ENCODE measurements around the gene UGGT2.

UGGT2 gene

DNA sequence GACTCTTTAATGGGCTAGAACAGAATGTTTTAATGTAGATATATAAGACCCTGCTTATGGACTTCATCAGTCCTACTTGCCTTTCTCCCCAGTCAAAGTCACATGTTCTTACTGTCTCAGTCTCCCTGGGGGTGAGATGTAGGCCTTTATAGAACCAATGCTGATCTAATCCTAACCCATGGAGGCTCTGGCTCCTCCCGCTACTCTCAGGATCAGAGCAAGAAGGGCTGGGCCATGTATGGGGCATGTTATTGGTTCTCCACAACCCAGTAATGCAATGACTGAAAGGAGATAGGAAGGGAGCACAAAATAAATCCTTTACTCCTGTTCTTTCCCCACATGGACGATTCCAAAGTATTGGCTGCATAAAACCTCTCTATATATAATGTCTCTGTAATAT is 82.3 kb downstream of the UGGT2 start:
- TF ChIP-seq TAF1 (IDR thresholded peaks at IDR 0.05; ENCODE audit: low read depth, low read length): no peak
- TF ChIP-seq POU2F2 (IDR thresholded peaks at IDR 0.05; ENCODE audit: low read depth, low read length): no peak
- FAIRE-seq: no peak
- DNase-seq (ENCODE audit: insufficient read length, low spot score): no peak

DNA sequence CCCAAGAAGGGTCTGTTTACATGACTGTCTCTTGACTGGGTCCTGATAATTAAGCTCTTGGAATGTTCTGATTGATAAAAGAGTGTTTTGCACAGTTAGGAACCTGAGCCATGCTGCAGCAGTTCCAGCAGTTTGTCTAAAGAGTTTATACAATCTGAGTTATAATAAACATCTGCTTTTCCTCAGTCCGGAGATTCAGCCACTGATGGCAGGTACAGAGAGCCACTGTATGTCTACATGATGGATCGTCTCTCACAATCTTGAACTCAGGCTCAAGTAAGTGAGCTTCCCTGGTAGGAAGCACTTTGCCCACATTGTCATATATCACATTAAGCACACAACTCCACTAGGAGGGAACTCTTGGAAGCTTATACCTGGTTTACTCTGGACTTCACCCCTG is 84.3 kb downstream of the UGGT2 start:
- no peak for TF ChIP-seq SPI1 (IDR thresholded peaks at IDR 0.05; ENCODE audit: low read depth, low read length)
- no peak for TF ChIP-seq POLR2A (IDR thresholded peaks at IDR 0.05; ENCODE audit: low read depth, low read length)
- no peak for TF ChIP-seq POU2F2 (IDR thresholded peaks at IDR 0.05; ENCODE audit: low read depth, low read length)
- no peak for TF ChIP-seq TAF1 (IDR thresholded peaks at IDR 0.05; ENCODE audit: low read depth, low read length)
- no peak for TF ChIP-seq POLR2AphosphoS5 (IDR thresholded peaks at IDR 0.05; ENCODE audit: low read depth, low read length)
- no peak for TF ChIP-seq PAX5 (IDR thresholded peaks at IDR 0.05; ENCODE audit: insufficient read depth, low read length, severe bottlenecking)
- DNase-seq (ENCODE audit: insufficient read length, low spot score): no peak
- FAIRE-seq: no peak

DNA sequence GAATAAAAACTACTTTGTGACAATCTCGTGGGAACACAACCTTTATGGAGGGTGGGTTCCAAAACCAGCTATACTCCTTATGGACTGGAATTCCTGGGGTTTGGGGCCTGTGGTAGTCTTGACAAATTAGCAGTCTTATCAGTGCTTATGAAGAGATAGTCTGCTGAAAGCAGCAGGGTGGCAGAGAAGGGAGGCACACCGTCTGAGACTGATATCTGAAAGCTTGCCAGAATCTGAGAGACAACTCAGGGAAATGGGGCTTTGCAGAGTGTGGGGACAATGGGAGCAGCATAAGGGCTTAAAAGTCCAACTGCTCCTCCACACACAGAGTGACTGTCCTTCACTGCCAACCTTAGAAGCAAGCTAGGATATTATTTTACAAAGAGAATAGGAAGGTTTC is 95.9 kb downstream of the UGGT2 start:
- no peak for TF ChIP-seq POLR2A (IDR thresholded peaks at IDR 0.05; ENCODE audit: low read depth, low read length)
- TF ChIP-seq TAF1 (IDR thresholded peaks at IDR 0.05; ENCODE audit: low read depth, low read length): no peak
- TF ChIP-seq SPI1 (IDR thresholded peaks at IDR 0.05; ENCODE audit: low read depth, low read length): no peak
- no peak for TF ChIP-seq PAX5 (IDR thresholded peaks at IDR 0.05; ENCODE audit: insufficient read depth, low read length, severe bottlenecking)
- no peak for TF ChIP-seq POU2F2 (IDR thresholded peaks at IDR 0.05; ENCODE audit: low read depth, low read length)
- no peak for TF ChIP-seq POLR2AphosphoS5 (IDR thresholded peaks at IDR 0.05; ENCODE audit: low read depth, low read length)
- FAIRE-seq: no peak
- DNase-seq (ENCODE audit: insufficient read length, low spot score): no peak

DNA sequence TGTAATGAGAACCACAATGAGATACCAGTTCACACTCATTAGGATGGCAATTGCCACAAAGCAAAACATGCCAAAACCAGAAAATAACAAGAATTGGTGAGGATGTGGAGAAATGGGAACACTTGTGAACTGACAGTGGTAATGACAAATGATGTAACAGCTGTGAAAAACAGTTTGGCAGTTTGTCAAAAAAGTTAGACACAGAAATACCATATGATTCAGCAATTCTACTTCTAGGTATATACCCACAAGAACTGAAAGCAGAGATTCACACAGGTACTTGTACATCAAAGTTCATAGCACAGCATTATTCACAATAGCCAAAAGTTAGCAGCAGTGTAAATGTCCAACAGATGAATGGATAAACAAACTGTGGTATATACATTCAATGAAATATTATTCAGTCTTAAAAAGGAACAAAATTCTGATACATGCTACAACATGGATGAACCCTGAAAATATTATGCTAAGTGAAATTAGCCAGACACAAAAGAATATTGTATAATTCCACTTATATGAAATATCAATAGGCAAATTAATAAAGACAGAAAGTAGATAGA is 96.5 kb downstream of the UGGT2 start:
- DNase-seq (ENCODE audit: insufficient read length, low spot score) (no peak), FAIRE-seq (no peak)
- TF ChIP-seq PAX5 (IDR thresholded peaks at IDR 0.05; ENCODE audit: insufficient read depth, low read length, severe bottlenecking) (no peak), TAF1 (IDR thresholded peaks at IDR 0.05; ENCODE audit: low read depth, low read length) (no peak), POLR2A (IDR thresholded peaks at IDR 0.05; ENCODE audit: low read depth, low read length) (no peak), POU2F2 (IDR thresholded peaks at IDR 0.05; ENCODE audit: low read depth, low read length) (no peak)

DNA sequence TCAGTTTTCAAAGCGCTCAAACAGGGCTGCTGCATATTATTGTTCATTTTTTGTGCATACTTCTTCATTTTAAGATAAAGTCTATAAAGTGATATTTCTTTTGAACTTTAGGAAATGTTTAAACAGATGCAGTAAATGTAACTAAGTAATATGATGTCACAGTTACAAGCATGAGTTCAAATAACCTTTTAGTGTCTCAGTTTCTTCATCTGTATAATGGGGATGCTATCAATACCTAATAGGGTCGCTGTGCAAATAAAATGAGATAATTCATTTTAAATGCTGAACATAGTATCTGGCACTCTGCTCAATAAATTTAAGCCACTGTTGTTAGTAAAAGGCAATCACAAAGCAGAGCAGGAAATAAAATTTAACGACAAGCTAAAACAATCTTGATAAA is 97.5 kb downstream of the UGGT2 start:
- no peak for FAIRE-seq

DNA sequence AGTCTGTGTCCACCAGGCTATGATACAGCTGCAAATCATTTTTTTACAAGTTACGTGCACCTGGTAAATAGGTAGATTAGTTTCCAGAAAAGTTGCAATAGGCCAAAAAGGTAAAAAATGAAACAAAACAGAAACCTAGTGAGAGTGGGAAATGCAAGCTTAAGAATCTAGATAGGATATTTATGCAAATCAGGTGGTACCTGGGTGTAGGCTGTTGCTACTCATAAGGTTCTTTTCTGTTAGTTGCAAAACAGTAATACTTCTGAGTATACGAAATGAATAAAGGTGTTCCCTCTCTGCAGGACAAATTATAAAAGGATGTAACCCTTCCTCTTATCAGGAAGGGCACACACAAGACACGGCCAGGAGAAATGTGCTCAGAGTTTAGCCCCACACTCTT is 97.9 kb downstream of the UGGT2 start:
- peak; percentile 1 for DNase-seq (ENCODE audit: insufficient read length, low spot score)
- peak; percentile 56 for FAIRE-seq
- no peak for TF ChIP-seq POLR2A (IDR thresholded peaks at IDR 0.05; ENCODE audit: low read depth, low read length)
- peak; percentile 69; the same call in 1 of the 2 replicates for TF ChIP-seq POU2F2 (IDR thresholded peaks at IDR 0.05; ENCODE audit: low read depth, low read length)

More for the DNA sequence above, 97.5 kb downstream of the UGGT2 start:
- DNase-seq (ENCODE audit: insufficient read length, low spot score): no peak
- TF ChIP-seq PAX5 (IDR thresholded peaks at IDR 0.05; ENCODE audit: insufficient read depth, low read length, severe bottlenecking) (no peak), TAF1 (IDR thresholded peaks at IDR 0.05; ENCODE audit: low read depth, low read length) (no peak), SPI1 (IDR thresholded peaks at IDR 0.05; ENCODE audit: low read depth, low read length) (no peak), POLR2AphosphoS5 (IDR thresholded peaks at IDR 0.05; ENCODE audit: low read depth, low read length) (no peak), POU2F2 (IDR thresholded peaks at IDR 0.05; ENCODE audit: low read depth, low read length) (no peak), POLR2A (IDR thresholded peaks at IDR 0.05; ENCODE audit: low read depth, low read length) (no peak)

DNA sequence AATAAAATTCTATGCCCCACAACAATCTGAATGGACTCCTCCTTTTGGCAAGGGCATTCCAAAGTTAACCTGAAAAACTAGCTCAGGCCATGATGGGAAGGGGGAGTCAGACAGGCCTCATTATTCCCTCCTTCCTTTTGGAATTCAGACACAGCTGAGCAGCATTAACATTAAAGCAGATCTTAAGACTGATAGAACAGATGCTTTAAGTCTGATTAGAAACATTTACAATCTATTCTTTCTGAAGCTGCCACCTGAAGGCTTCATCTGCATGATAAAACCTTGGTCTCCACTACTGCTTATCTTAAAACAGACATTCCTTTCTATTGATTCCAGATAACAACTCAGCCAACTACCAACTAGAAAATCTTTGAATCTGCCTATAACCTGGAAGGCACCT is 98.9 kb downstream of the UGGT2 start:
- FAIRE-seq (no peak), DNase-seq (ENCODE audit: insufficient read length, low spot score) (no peak)
- TF ChIP-seq TAF1 (IDR thresholded peaks at IDR 0.05; ENCODE audit: low read depth, low read length): no peak
- no peak for TF ChIP-seq POLR2A (IDR thresholded peaks at IDR 0.05; ENCODE audit: low read depth, low read length)
- TF ChIP-seq POLR2AphosphoS5 (IDR thresholded peaks at IDR 0.05; ENCODE audit: low read depth, low read length): no peak
- TF ChIP-seq POU2F2 (IDR thresholded peaks at IDR 0.05; ENCODE audit: low read depth, low read length): no peak
- no peak for TF ChIP-seq SPI1 (IDR thresholded peaks at IDR 0.05; ENCODE audit: low read depth, low read length)
- TF ChIP-seq PAX5 (IDR thresholded peaks at IDR 0.05; ENCODE audit: insufficient read depth, low read length, severe bottlenecking): no peak

DNA sequence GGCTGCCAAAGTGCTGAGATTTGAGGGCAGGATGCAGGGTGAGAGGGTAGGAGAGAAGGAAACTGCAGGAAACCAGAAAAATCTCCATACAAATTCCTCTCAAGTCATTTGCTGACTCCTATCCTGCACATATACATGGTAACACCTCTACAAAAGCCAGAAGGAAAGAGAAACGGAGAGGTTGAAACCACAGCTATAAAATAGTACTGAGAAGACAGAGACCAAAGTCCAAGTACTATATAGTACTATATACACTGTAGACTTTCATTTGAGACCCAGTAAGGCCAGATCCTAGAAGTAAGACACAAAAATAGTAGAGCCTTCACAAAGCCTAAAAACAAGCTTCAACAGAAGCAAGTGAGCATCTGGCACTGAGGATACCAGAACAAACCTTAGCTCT is 103.1 kb downstream of the UGGT2 start:
- no peak for FAIRE-seq
- no peak for TF ChIP-seq POU2F2 (IDR thresholded peaks at IDR 0.05; ENCODE audit: low read depth, low read length)
- TF ChIP-seq TAF1 (IDR thresholded peaks at IDR 0.05; ENCODE audit: low read depth, low read length): no peak
- TF ChIP-seq POLR2A (IDR thresholded peaks at IDR 0.05; ENCODE audit: low read depth, low read length): no peak
- TF ChIP-seq POLR2AphosphoS5 (IDR thresholded peaks at IDR 0.05; ENCODE audit: low read depth, low read length): no peak
- no peak for TF ChIP-seq PAX5 (IDR thresholded peaks at IDR 0.05; ENCODE audit: insufficient read depth, low read length, severe bottlenecking)
- no peak for TF ChIP-seq SPI1 (IDR thresholded peaks at IDR 0.05; ENCODE audit: low read depth, low read length)
- no peak for DNase-seq (ENCODE audit: insufficient read length, low spot score)

DNA sequence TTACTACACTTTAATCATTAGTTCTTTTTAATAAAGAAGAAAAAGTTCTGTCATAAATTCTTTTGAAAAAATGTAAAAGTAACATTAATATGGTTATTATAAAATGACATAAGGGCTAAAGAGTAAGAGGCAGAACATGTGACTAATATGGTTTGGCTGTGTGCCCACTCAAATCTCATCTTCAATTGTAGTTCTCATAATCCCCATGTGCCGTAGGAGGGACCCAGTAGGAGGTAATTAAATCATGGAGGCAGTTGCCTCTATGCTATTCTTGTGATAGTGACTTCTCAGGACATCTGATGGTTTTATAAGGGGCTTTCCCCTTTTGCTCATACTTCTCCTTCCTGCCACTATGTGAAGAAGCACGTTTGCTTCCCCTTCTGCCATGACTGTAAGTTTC is 104.5 kb downstream of the UGGT2 start:
- TF ChIP-seq POU2F2 (IDR thresholded peaks at IDR 0.05; ENCODE audit: low read depth, low read length) (no peak), POLR2AphosphoS5 (IDR thresholded peaks at IDR 0.05; ENCODE audit: low read depth, low read length) (no peak), TAF1 (IDR thresholded peaks at IDR 0.05; ENCODE audit: low read depth, low read length) (no peak), PAX5 (IDR thresholded peaks at IDR 0.05; ENCODE audit: insufficient read depth, low read length, severe bottlenecking) (no peak), POLR2A (IDR thresholded peaks at IDR 0.05; ENCODE audit: low read depth, low read length) (no peak), SPI1 (IDR thresholded peaks at IDR 0.05; ENCODE audit: low read depth, low read length) (no peak)
- no peak for FAIRE-seq
- no peak for DNase-seq (ENCODE audit: insufficient read length, low spot score)

DNA sequence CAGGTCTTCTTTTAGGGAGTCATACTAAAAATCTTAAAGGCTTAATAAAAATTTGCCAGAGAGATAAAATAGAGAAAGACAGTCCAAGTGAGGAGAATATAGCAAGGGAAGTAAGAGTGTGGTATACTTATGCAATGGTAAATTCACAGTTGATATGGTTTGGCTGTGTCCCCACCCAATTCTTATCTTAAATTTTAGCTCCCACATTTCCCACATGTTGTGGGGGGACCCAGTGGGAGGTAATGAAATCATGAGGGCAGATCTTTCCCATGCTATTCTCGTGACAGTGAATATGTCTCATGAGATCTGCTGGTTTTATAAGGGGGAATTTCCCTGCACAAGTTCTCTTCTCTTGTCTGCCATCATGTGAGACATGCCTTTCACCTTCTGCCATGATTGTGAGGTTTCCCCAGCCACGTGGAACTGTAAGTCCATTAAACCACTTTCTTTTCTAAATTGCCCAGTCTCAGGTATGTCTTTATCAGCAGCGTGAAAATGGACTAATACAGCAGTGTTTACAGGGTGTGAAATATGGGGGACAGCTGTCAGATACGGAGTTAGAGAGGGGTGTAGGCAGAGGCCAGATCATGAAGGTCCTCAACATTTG is 115.4 kb downstream of the UGGT2 start:
- no peak for TF ChIP-seq POU2F2 (IDR thresholded peaks at IDR 0.05; ENCODE audit: low read depth, low read length)
- no peak for TF ChIP-seq PAX5 (IDR thresholded peaks at IDR 0.05; ENCODE audit: insufficient read depth, low read length, severe bottlenecking)
- no peak for TF ChIP-seq POLR2AphosphoS5 (IDR thresholded peaks at IDR 0.05; ENCODE audit: low read depth, low read length)
- no peak for TF ChIP-seq TAF1 (IDR thresholded peaks at IDR 0.05; ENCODE audit: low read depth, low read length)
- TF ChIP-seq POLR2A (IDR thresholded peaks at IDR 0.05; ENCODE audit: low read depth, low read length): no peak
- no peak for TF ChIP-seq SPI1 (IDR thresholded peaks at IDR 0.05; ENCODE audit: low read depth, low read length)
- no peak for DNase-seq (ENCODE audit: insufficient read length, low spot score)
- no peak for FAIRE-seq
